GM23338 (cell line): ENCODE data around the gene NFS1.

ENCODE experiments used
- CREB1 ChIP-seq: fragments of 250-450 bp; sonication (Bioruptor Pico); IDR thresholded peaks from 2 replicates; pipeline ENCODE4 v1.5.0; 2020; ENCODE audit warnings: low read depth, mild to moderate bottlenecking, moderate library complexity
- CTCF ChIP-seq, 2 experiments: fragments of 200-600 bp in 1 of 2; sonication (generic) in 1 of 2; conservative IDR thresholded peaks; 2 replicates each; pipeline versions ENCODE4 v1.5.1 to v1.6.1; 2016 to 2017; ENCODE audit warnings: antibody characterized with exemption in 2 of 2, low read depth in 2 of 2, mild to moderate bottlenecking in 2 of 2, moderate library complexity in 1 of 2
- EZH2 ChIP-seq: fragments of 200-600 bp; sonication (generic); IDR thresholded peaks from one replicate; pipeline ENCODE4 v1.8.0; 2017; ENCODE audit warnings: antibody characterized with exemption, mild to moderate bottlenecking, low read depth; ENCODE audit not compliant: unreplicated experiment
- EZH2phosphoT487 ChIP-seq: fragments of 200-600 bp; sonication (generic); IDR thresholded peaks from one replicate; pipeline ENCODE4 v1.8.1; 2018; ENCODE audit warnings: antibody characterized with exemption; ENCODE audit not compliant: unreplicated experiment
- JUNB ChIP-seq: IDR thresholded peaks from one replicate; pipeline ENCODE4 v1.6.1; 2016; ENCODE audit warnings: antibody characterized with exemption; ENCODE audit not compliant: unreplicated experiment
- POLR2AphosphoS5 ChIP-seq: IDR thresholded peaks from 2 replicates; pipeline ENCODE4 v1.6.1; 2016; ENCODE audit warnings: antibody characterized with exemption, low read depth

- no peak; the same call in 1 of the 2 replicates for TF ChIP-seq POLR2AphosphoS5
- no peak for TF ChIP-seq CTCF (conservative IDR thresholded peaks at IDR 0.05; ENCODE audit: low read depth in 2 of 2)
- no peak for TF ChIP-seq EZH2
- TF ChIP-seq EZH2phosphoT487 = no peak
- TF ChIP-seq CREB1 (CRISPR knock-in tag) = no peak
- no peak for TF ChIP-seq JUNB
Observed at GRCh38 chr20:35643045-35643444, 56.1 kb downstream of the NFS1 start.
